HepG2 (cell line): ENCODE data around the gene HIRA. TPM values are rescaled to one million over a fixed set of nuclear protein-coding genes. Genes with fewer than 3 reads are reported as not detected.

Experiments used
- ATAC-seq: fragments of 200-7000 bp; cut with Tn5 transposase; 3 replicates; pipeline ENCODE4 v1.9.1; 2020; ENCODE audit warnings: mild to moderate bottlenecking, moderate library complexity
- BruUV-seq: library from RNA; stranded (reverse); fragments of 400-500 nt; replicated peaks from 2 replicates; lab custom pipeline; 2021; lab: Mats Ljungman, UMichigan
- CTCF ChIA-PET: fragments of 300-600 bp; formaldehyde crosslinking; extraction: SDS; loops from one replicate; lab custom pipeline; 2021; ENCODE audit warnings: low total read pairs, inconsistent platforms, low intra/inter-chr PET ratio; lab: Yijun Ruan, JAX
- POLR2A ChIA-PET: fragments of 350-600 bp; sonication (Branson Sonifier 250); formaldehyde crosslinking; loops from one replicate; lab custom pipeline; 2020; ENCODE audit warnings: antibody characterized with exemption, inconsistent platforms; lab: Yijun Ruan, JAX
- DNase-seq: peaks from one replicate; pipeline ENCODE4 v3.0.0-alpha.2; 2015; ENCODE audit warnings: low spot score
- FAIRE-seq: peaks from 3 replicates; lab custom pipeline; 2011; peaks lifted over from hg19 to GRCh38; lab: Jason Lieb, UNC
- H2AFZ ChIP-seq: one replicate; pipeline ENCODE4 v1.6.1; 2011; ENCODE audit warnings: low read length, inconsistent platforms
- H3K27ac ChIP-seq: fragments of 300-600 bp; 3 replicates; pipeline ENCODE4 v1.8.0; 2011; ENCODE audit warnings: mixed run types, mild to moderate bottlenecking, mixed read lengths, low read length, inconsistent platforms; ENCODE audit not compliant: insufficient read depth; ENCODE audit errors: extremely low read length
- H3K27me3 ChIP-seq, 2 experiments: fragments of 200-600 bp in 1 of 2; 2 replicates in 1 of 2; 3 replicates in 1 of 2; pipeline versions ENCODE4 v1.6.0 to v1.8.0; 2011; ENCODE audit warnings: low read length in 2 of 2, mild to moderate bottlenecking in 2 of 2, moderate library complexity in 2 of 2, inconsistent platforms in 1 of 2; ENCODE audit not compliant: insufficient read depth in 2 of 2, control insufficient read depth in 1 of 2
- H3K36me3 ChIP-seq, 2 experiments: fragments of 200-600 bp in 1 of 2; replicated peaks in 1 of 2; 2 replicates in 1 of 2; 3 replicates in 1 of 2; pipeline versions ENCODE4 v1.5.1 to v1.8.0; 2011; ENCODE audit warnings: low read length in 2 of 2, inconsistent platforms in 1 of 2; ENCODE audit not compliant: insufficient read depth in 2 of 2, control insufficient read depth in 1 of 2
- H3K4me1 ChIP-seq: 2 replicates; pipeline ENCODE4 v1.5.1; 2012; ENCODE audit warnings: low read length, inconsistent platforms; ENCODE audit not compliant: insufficient read depth
- H3K4me2 ChIP-seq: 2 replicates; pipeline ENCODE4 v1.6.0; 2011; ENCODE audit warnings: low read depth, low read length, inconsistent platforms
- H3K4me3 ChIP-seq, 3 experiments: fragments of 200-600 bp in 1 of 3; sonication (generic), shearing (Covaris generic) in 1 of 3; replicated peaks in 1 of 3; 2 replicates each; pipeline ENCODE4 v1.5.1; 2011 to 2016; ENCODE audit warnings: low read length in 3 of 3, inconsistent platforms in 2 of 3, low read depth in 2 of 3, mild to moderate bottlenecking in 2 of 3, control low read depth in 1 of 3, mixed read lengths in 1 of 3; ENCODE audit not compliant: insufficient read depth in 1 of 3
- H3K79me2 ChIP-seq: one replicate; pipeline ENCODE4 v1.6.1; 2011; ENCODE audit warnings: low read length, inconsistent platforms; ENCODE audit not compliant: insufficient read depth
- H3K9ac ChIP-seq: 2 replicates; pipeline ENCODE4 v1.6.0; 2011; ENCODE audit warnings: mild to moderate bottlenecking, low read depth, low read length, inconsistent platforms; ENCODE audit not compliant: insufficient read depth
- H3K9me3 ChIP-seq: 2 replicates; pipeline ENCODE4 v1.5.1; 2012; ENCODE audit warnings: mild to moderate bottlenecking, low read length
- H4K20me1 ChIP-seq: 2 replicates; pipeline ENCODE4 v1.6.0; 2011; ENCODE audit warnings: inconsistent platforms, mild to moderate bottlenecking, low read length, moderate library complexity; ENCODE audit not compliant: insufficient read depth
- AKAP8 ChIP-seq: sonication (generic); formaldehyde crosslinking; IDR thresholded peaks from 2 replicates; pipeline ENCODE4 v1.5.1; 2020; ENCODE audit warnings: mild to moderate bottlenecking, missing genetic modification reagents
- BRF2 ChIP-seq: sonication (generic); formaldehyde crosslinking; IDR thresholded peaks from 2 replicates; pipeline ENCODE4 v1.8.1; 2022; ENCODE audit warnings: mild to moderate bottlenecking, missing genetic modification reagents
- SAP130 ChIP-seq: IDR thresholded peaks from 2 replicates; pipeline ENCODE4 v1.6.1; 2016; ENCODE audit warnings: low read depth
- ZKSCAN1 ChIP-seq: fragments of 150-350 bp; IDR thresholded peaks from 2 replicates; pipeline ENCODE4 v1.6.1; 2014; ENCODE audit warnings: low read length
- ZNF121 ChIP-seq: sonication (generic); formaldehyde crosslinking; IDR thresholded peaks from 2 replicates; pipeline ENCODE4 v1.5.0; 2020; ENCODE audit warnings: mild to moderate bottlenecking, missing genetic modification reagents
- WGBS: methylation state at CpG from one replicate; pipeline ENCODE4 v1.1.6; 2017; ENCODE audit warnings: low lambda C conversion rate; 5-methylcytosine and 5-hydroxymethylcytosine counted together
- in situ Hi-C: cut with HindIII; loops from 2 replicates; pipeline ENCODE4 v1.10.0; 2017; ENCODE audit warnings: low pct_unique_long_range_greater_than_20kb; ENCODE audit not compliant: extremely low pct_ligation_motif_present
- intact Hi-C: fragments of 100-400 bp; cut with micrococcal nuclease; formaldehyde crosslinking; loops from one replicate; pipeline ENCODE4 v1.10.0; 2022; ENCODE audit not compliant: unreplicated experiment
- polyA plus RNA-seq, 8 experiments: library from polyadenylated mRNA; depleted of rRNA in 3 of 8; stranded (reverse) in 7 of 8; unstranded in 1 of 8; fragments of >200 nt; fragmentation: Illumina TruSeq in 4 of 8; extraction: Trizol in 4 of 8; gene quantifications; 2 replicates each; pipeline versions ENCODE4 v1.2.1 to v1.2.3, GENCODE V29; 2011 to 2016; ENCODE audit warnings: low read depth in 4 of 8, missing spikeins in 1 of 8, mixed read lengths in 1 of 8; ENCODE audit not compliant: insufficient read depth in 1 of 8
- total RNA-seq, 5 experiments: library from RNA; depleted of rRNA; stranded (reverse); fragments of >200 nt; fragmentation: Illumina TruSeq; extraction: Trizol; gene quantifications; 2 replicates each; pipeline ENCODE4 v1.2.3, GENCODE V29; 2016; ENCODE audit warnings: low read depth in 1 of 5
- TF ChIP-seq, protein P1 (sequence below): sonication (generic); formaldehyde crosslinking; IDR thresholded peaks from 2 replicates; pipeline ENCODE4 v1.4.0; 2020; ENCODE audit warnings: missing genetic modification reagents

Gene HIRA
- total and polyA plus RNA-seq, 2 of the 13 experiments (the other 11 are each of a cell fraction or from before 2014, with no cell fraction given): 21.5 to 29.2 TPM

GRCh38 chr22:19451570-19451969, 20.0 kb upstream of the HIRA start:
- Histone ChIP-seq H3K4me2 (no peak overlapping the region), H3K27ac (no peak overlapping the region), H2AFZ (no peak overlapping the region), H3K27me3 (no peaks in the 10 kb centered on the region; a peak in 1 of 5 replicates), H3K79me2 (peaks cover 10% of the 10 kb centered on the region), H3K9me3 (no peaks in the 10 kb centered on the region), H4K20me1 (no peaks in the 10 kb centered on the region), H3K4me1 (peaks cover 20% of the 10 kb centered on the region), H3K9ac (no peak overlapping the region), H3K36me3 (peaks cover 14 to 61% of the 10 kb centered on the region in 2 experiments; a peak in 4 of 5 replicates), H3K4me3 (no peak overlapping the region)
- ChIA-PET CTCF (no interaction called here), POLR2A (no interaction called here)
- DNase-seq (no peak), FAIRE-seq (no peak), ATAC-seq (no peak)
- 100% methylated on average over 4 of the region's 4 CpGs for WGBS
- in situ Hi-C loops: no loop called here
- intact Hi-C loops: no loop called here
- no TSS peak for BruUV-seq
- TF ChIP-seq ZKSCAN1: no peak
- no peak for TF ChIP-seq AKAP8 (CRISPR knock-in tag)
- no peak for TF ChIP-seq BRF2 (CRISPR knock-in tag)

GRCh38 chr22:19450363-19451175, 19.0 kb upstream of the HIRA start:
- no peaks in the 10 kb centered on the region; a peak in 1 of 5 replicates for H3K27me3 ChIP-seq

More at GRCh38 chr22:19450363-19451175, 19.0 kb upstream of the HIRA start:
- intact Hi-C loops (no loop called here), in situ Hi-C loops (no loop called here)
- no TSS peak for BruUV-seq
- ChIA-PET POLR2A (interaction anchor here (0.8 kb wide), 1 partner anchor 14 kb away, joined by 3 read pairs; no protein-coding TSS in a partner anchor), CTCF (no interaction called here)
- Histone ChIP-seq H3K4me1 (peaks cover 30% of the 10 kb centered on the region), H3K4me2 (no peak overlapping the region), H3K4me3 (no peak overlapping the region), H3K79me2 (peaks cover 20% of the 10 kb centered on the region), H3K36me3 (peaks cover 10 to 51% of the 10 kb centered on the region in 2 experiments; a peak in 4 of 5 replicates), H3K27ac (no peak overlapping the region), H4K20me1 (no peaks in the 10 kb centered on the region), H2AFZ (no peak overlapping the region), H3K9ac (no peak overlapping the region), H3K9me3 (no peaks in the 10 kb centered on the region)
- FAIRE-seq (no peak), ATAC-seq (no peak), DNase-seq (no peak)
- TF ChIP-seq, protein P1, sequence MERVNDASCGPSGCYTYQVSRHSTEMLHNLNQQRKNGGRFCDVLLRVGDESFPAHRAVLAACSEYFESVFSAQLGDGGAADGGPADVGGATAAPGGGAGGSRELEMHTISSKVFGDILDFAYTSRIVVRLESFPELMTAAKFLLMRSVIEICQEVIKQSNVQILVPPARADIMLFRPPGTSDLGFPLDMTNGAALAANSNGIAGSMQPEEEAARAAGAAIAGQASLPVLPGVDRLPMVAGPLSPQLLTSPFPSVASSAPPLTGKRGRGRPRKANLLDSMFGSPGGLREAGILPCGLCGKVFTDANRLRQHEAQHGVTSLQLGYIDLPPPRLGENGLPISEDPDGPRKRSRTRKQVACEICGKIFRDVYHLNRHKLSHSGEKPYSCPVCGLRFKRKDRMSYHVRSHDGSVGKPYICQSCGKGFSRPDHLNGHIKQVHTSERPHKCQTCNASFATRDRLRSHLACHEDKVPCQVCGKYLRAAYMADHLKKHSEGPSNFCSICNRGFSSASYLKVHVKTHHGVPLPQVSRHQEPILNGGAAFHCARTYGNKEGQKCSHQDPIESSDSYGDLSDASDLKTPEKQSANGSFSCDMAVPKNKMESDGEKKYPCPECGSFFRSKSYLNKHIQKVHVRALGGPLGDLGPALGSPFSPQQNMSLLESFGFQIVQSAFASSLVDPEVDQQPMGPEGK (CRISPR knock-in tag): no peak
- TF ChIP-seq ZNF121 (CRISPR knock-in tag) (peak; percentile 29; the same call in 1 of the 2 replicates), SAP130 (no peak)
- 95% methylated on average over 8 of the region's 8 CpGs for WGBS
